ENCODE data around the gene PTBP1. TPM values are rescaled to one million over a fixed set of nuclear protein-coding genes. Genes with fewer than 3 reads are reported as not detected.

Gene PTBP1
- total and polyA plus RNA-seq, 2 donors: 104 to 108 TPM

DNA sequence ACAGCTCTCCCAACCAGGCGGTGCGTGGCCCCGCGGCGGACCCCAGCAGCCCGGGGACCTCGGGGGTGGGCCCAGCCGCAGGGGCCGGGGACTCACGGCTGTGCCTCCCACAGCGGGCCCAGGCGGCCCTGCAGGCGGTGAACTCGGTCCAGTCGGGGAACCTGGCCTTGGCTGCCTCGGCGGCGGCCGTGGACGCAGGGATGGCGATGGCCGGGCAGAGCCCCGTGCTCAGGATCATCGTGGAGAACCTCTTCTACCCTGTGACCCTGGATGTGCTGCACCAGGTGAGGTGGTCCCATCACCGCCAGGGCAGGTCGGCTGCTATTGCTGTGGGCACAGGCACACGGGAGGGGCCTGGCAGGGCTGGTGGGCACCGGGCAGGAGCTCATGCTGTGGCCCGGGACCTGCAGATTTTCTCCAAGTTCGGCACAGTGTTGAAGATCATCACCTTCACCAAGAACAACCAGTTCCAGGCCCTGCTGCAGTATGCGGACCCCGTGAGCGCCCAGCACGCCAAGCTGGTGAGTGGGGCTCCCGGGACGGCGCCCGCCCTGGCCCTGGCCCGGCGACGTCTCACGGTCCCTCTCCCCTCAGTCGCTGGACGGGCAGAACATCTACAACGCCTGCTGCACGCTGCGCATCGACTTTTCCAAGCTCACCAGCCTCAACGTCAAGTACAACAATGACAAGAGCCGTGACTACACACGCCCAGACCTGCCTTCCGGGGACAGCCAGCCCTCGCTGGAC, 7.3 kb downstream of the PTBP1 start:
- peaks cover 7% of the 10 kb centered on the region for H3K4me1 ChIP-seq (ENCODE audit: insufficient read depth)
- WGBS: 90% methylated on average over 53 of the region's 53 CpGs
- no peak overlapping the region for H3K27ac ChIP-seq (ENCODE audit: low read depth)
- peaks cover 18% of the 10 kb centered on the region for H3K36me3 ChIP-seq (ENCODE audit: insufficient read depth)
- DNase-seq (ENCODE audit: extremely low spot score): no peak
- no peak overlapping the region for H3K4me3 ChIP-seq (ENCODE audit: low read depth, low read length)

GRCh38 chr19:805166-805551, 7.9 kb downstream of the PTBP1 start:
- 88% methylated on average over 33 of the region's 33 CpGs for WGBS
- Histone ChIP-seq H3K4me1 (ENCODE audit: insufficient read depth) (peaks cover 7% of the 10 kb centered on the region), H3K36me3 (ENCODE audit: insufficient read depth) (peaks cover 20% of the 10 kb centered on the region), H3K27ac (ENCODE audit: low read depth) (no peak overlapping the region), H3K4me3 (ENCODE audit: low read depth, low read length) (no peak overlapping the region)
- no peak for DNase-seq (ENCODE audit: extremely low spot score)

DNA sequence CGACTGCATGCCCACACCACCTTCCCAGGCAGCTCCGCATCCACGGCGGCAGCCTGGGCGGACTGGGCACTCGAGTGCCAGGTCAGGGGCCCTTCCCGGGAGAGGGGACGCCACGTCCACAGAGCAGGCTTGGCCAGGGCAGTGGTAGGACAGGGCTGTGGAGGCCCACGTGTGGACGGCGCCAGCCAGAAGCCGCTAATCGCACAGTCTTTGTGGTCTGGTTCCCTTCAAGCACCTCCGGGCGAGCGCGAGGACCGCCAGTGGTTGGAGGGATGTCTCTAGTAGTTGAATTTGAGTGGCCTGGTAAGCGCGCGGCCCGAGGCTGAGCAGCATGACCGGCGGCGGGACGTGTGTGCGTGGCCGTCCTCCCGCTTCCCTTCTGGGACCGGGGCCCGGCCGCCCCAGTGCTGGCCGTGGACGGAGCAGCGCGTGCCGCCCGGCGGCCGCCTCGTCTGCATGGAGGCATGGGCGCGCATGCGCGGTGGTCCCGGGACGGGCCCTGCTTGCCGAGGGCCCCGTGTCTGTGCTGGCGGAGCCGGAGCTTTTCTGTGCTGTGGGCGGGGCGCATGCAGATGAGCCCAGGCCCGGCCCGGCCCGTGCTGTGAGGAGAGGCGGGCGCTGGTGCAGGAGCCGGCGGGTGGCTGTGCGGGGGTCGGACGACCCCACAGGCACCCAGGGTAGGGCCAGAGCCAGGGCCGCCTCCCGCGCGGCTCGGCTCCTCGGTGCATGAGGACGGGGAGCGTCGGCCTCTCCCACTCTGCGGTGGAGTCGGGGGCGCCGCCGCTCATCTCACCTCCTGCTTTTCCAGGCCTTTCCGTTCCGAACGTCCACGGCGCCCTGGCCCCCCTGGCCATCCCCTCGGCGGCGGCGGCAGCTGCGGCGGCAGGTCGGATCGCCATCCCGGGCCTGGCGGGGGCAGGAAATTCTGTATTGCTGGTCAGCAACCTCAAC, 8.6 kb downstream of the PTBP1 start:
- peaks cover 22% of the 10 kb centered on the region for H3K36me3 ChIP-seq (ENCODE audit: insufficient read depth)
- H3K27ac ChIP-seq (ENCODE audit: low read depth): no peak overlapping the region
- H3K4me1 ChIP-seq (ENCODE audit: insufficient read depth): peaks cover 7% of the 10 kb centered on the region
- H3K4me3 ChIP-seq (ENCODE audit: low read depth, low read length): no peak overlapping the region
- DNase-seq (ENCODE audit: extremely low spot score): no peak
- 90% methylated on average over 93 of the region's 93 CpGs for WGBS

DNA sequence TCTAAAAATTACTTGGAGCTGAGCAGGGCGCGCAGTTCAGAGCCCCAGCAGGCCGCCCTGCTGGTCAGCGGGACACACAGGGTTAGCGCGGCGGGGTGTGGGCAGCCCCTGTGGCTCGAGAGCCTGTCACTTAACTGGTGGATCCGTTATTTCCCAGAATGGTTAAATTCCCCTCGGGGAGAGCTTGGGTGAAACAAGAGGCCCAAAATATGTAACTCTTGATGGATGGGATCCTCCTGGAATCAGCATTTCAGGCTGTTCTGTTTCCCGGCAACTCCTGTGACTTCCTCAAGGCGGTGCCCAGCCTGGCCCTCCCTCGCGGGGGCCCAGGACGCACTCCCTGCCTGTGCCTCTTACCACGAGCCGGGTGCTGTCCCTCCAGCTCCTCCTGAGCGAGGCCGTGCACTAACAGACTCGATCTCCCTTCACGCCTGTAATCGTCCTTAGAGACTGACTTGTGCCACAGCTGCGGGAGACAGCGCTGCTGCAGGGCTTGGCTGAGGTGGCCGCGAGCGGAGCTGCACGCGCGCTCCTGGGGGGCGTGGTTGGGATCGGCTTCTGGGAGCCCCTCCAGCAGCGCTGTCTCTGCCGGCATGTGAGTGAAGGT, 9.7 kb downstream of the PTBP1 start:
- Histone ChIP-seq H3K4me3 (ENCODE audit: low read depth, low read length) (no peak overlapping the region), H3K27ac (ENCODE audit: low read depth) (no peak overlapping the region), H3K36me3 (ENCODE audit: insufficient read depth) (peaks cover 22% of the 10 kb centered on the region), H3K4me1 (ENCODE audit: insufficient read depth) (no peaks in the 10 kb centered on the region)
- 86% methylated on average over 34 of the region's 34 CpGs for WGBS
- no peak for DNase-seq (ENCODE audit: extremely low spot score)

DNA sequence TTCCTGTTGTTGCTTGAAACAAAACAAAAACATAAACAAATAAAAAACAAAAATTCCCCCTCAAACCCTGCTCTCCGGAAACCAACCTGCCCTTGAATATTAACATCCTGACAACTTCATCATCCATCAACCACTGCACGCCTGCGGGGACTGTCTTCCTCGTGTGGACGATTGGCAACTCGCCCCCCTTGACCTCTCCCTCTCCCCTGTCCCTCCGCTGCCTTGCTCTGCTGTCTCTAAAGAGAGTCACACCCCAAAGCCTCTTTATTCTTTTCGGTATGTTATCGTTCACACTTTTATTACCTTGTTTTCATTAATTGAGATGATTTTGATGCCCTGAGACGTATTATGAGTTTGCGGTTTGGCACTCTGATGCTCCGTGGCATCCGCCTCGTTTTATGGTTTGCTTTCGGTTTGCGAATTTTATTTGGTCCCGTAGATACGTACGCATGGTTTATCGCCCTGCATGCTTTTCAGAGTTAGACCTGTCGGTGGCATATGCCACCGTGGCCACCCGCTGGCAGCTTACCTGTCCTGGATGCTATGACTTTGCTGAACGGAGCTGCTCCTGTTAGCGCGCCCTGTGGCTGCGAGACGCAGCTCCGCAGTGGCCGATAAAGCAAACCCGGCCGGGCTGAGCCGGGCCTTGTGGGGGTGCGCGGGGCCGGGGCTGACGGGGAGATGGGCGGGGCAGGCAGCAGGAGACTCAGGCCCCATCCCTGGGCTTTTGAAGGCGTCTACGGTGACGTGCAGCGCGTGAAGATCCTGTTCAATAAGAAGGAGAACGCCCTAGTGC, 10.6 kb downstream of the PTBP1 start:
- no peak overlapping the region for H3K27ac ChIP-seq (ENCODE audit: low read depth)
- DNase-seq (ENCODE audit: extremely low spot score): no peak
- no peak overlapping the region for H3K4me3 ChIP-seq (ENCODE audit: low read depth, low read length)
- H3K36me3 ChIP-seq (ENCODE audit: insufficient read depth): peaks cover 22% of the 10 kb centered on the region
- no peaks in the 10 kb centered on the region for H3K4me1 ChIP-seq (ENCODE audit: insufficient read depth)
- WGBS: 88% methylated on average over 44 of the region's 44 CpGs

DNA sequence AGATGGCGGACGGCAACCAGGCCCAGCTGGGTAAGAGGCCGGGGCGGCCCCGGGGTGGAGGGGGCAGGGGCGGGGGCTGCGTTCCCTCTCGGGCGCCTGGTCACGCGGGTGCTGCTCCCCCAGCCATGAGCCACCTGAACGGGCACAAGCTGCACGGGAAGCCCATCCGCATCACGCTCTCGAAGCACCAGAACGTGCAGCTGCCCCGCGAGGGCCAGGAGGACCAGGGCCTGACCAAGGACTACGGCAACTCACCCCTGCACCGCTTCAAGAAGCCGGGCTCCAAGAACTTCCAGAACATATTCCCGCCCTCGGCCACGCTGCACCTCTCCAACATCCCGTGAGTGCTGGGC, 11.1 kb downstream of the PTBP1 start:
- Histone ChIP-seq H3K4me3 (ENCODE audit: low read depth, low read length) (no peak overlapping the region), H3K27ac (ENCODE audit: low read depth) (no peak overlapping the region), H3K4me1 (ENCODE audit: insufficient read depth) (no peaks in the 10 kb centered on the region), H3K36me3 (ENCODE audit: insufficient read depth) (peaks cover 22% of the 10 kb centered on the region)
- DNase-seq (ENCODE audit: extremely low spot score): no peak
- WGBS: 91% methylated on average over 26 of the region's 26 CpGs

GRCh38 chr19:810077-810855, 13.0 kb downstream of the PTBP1 start:
- 80% methylated on average over 30 of the region's 30 CpGs for WGBS
- no peak for DNase-seq (ENCODE audit: extremely low spot score)
- no peak overlapping the region for H3K4me3 ChIP-seq (ENCODE audit: low read depth, low read length)
- H3K36me3 ChIP-seq (ENCODE audit: insufficient read depth): peaks cover 14% of the 10 kb centered on the region
- no peaks in the 10 kb centered on the region for H3K4me1 ChIP-seq (ENCODE audit: insufficient read depth)
- no peak overlapping the region for H3K27ac ChIP-seq (ENCODE audit: low read depth)

DNA sequence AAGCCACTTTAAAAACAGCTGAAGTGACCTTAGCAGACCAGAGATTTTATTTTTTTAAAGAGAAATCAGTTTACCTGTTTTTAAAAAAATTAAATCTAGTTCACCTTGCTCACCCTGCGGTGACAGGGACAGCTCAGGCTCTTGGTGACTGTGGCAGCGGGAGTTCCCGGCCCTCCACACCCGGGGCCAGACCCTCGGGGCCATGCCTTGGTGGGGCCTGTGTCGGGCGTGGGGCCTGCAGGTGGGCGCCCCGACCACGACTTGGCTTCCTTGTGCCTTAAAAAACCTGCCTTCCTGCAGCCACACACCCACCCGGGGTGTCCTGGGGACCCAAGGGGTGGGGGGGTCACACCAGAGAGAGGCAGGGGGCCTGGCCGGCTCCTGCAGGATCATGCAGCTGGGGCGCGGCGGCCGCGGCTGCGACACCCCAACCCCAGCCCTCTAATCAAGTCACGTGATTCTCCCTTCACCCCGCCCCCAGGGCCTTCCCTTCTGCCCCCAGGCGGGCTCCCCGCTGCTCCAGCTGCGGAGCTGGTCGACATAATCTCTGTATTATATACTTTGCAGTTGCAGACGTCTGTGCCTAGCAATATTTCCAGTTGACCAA, 13.7 kb downstream of the PTBP1 start:
- Histone ChIP-seq H3K4me1 (ENCODE audit: insufficient read depth) (no peaks in the 10 kb centered on the region), H3K36me3 (ENCODE audit: insufficient read depth) (peaks cover 8% of the 10 kb centered on the region), H3K4me3 (ENCODE audit: low read depth, low read length) (no peak overlapping the region), H3K27ac (ENCODE audit: low read depth) (no peak overlapping the region)
- 79% methylated on average over 25 of the region's 25 CpGs for WGBS
- no peak for DNase-seq (ENCODE audit: extremely low spot score)

- peaks cover 8% of the 10 kb centered on the region for H3K36me3 ChIP-seq (ENCODE audit: insufficient read depth)
These were observed 14.3 kb downstream of the PTBP1 start for GRCh38 chr19:811506-812048.

DNA sequence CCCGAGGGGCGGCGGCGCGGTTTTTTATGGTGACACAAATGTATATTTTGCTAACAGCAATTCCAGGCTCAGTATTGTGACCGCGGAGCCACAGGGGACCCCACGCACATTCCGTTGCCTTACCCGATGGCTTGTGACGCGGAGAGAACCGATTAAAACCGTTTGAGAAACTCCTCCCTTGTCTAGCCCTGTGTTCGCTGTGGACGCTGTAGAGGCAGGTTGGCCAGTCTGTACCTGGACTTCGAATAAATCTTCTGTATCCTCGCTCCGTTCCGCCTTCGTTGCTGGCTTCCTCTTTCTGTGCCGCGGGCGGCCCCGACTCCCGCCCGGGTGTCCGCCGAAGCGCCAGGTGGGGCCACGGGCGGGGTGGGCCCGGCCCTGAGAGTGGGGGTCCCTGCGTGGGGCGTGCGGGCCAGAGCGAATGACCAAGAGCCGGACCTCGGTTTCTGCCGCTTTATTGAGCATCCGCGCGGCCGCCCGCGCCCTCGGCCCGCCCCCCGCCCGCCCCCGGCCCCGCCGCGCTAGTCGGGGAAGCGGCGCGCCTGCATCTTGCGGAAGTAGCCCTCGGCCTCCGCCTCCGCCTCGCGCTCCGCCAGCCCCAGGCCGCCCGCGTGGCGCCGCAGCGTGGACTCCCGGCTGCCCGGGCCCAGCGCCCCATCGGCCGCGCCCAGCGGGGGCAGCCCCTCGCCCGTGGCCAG, 14.9 kb downstream of the PTBP1 start:
- WGBS: 85% methylated on average over 80 of the region's 80 CpGs
- no peak overlapping the region for H3K4me3 ChIP-seq (ENCODE audit: low read depth, low read length)
- H3K4me1 ChIP-seq (ENCODE audit: insufficient read depth): no peaks in the 10 kb centered on the region
- H3K27ac ChIP-seq (ENCODE audit: low read depth): no peak overlapping the region
- DNase-seq (ENCODE audit: extremely low spot score): no peak
- peaks cover 8% of the 10 kb centered on the region for H3K36me3 ChIP-seq (ENCODE audit: insufficient read depth)

More at GRCh38 chr19:811506-812048, 14.3 kb downstream of the PTBP1 start:
- Histone ChIP-seq H3K27ac (ENCODE audit: low read depth) (no peak overlapping the region), H3K4me1 (ENCODE audit: insufficient read depth) (no peaks in the 10 kb centered on the region), H3K4me3 (ENCODE audit: low read depth, low read length) (no peak overlapping the region)
- whole genome bisulfite sequencing: 91% methylated on average over 20 of the region's 20 CpGs
- no peak for DNase-seq (ENCODE audit: extremely low spot score)

DNA sequence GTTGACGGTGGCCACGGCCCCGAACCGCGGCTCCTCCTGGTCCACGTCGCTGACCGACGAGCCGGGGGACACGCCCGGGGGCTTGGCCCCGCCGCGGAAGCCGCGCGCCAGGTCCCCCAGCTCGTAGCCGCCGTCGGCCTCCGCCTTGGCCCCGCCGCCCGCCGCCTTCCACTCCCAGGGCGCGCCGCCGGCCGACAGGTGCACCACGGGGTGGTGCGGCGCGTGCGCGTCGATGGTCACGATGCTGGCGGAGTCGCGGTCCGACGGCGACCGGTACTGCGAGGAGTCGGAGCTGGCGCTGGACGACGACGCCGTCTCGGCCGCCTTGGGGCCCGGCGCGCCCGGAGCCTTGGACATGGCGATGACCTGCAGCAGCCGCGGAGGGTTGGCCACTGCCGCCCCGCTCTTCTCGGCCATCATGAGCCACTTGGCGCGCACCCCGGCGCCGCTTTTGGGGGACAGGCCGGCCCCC, 15.5 kb downstream of the PTBP1 start:
- Histone ChIP-seq H3K4me3 (ENCODE audit: low read depth, low read length) (no peak overlapping the region), H3K4me1 (ENCODE audit: insufficient read depth) (no peaks in the 10 kb centered on the region), H3K36me3 (ENCODE audit: insufficient read depth) (peaks cover 6% of the 10 kb centered on the region), H3K27ac (ENCODE audit: low read depth) (no peak overlapping the region)
- DNase-seq (ENCODE audit: extremely low spot score): no peak
- 89% methylated on average over 72 of the region's 72 CpGs for WGBS

All from urinary bladder (tissue), 4 donors.